SJSA1 (cell line): ENCODE data around the gene MADD. TPM values are rescaled to one million over a fixed set of nuclear protein-coding genes. Genes with fewer than 3 reads are reported as not detected.
A peak's percentile ranks its signal among the peaks of the same experiment; 100 is the strongest.

ENCODE experiments used
- DNase-seq, 2 experiments: peaks; one replicate each; pipeline ENCODE4 v3.0.0-alpha.2; 2015 to 2020; ENCODE audit warnings: low spot score in 2 of 2, low read depth in 1 of 2
- H3K27ac ChIP-seq: fragments of 250-450 bp; sonication (Bioruptor Pico); 2 replicates; pipeline ENCODE4 v1.5.1; 2020; ENCODE audit warnings: mild to moderate bottlenecking, moderate library complexity
- H3K27me3 ChIP-seq: fragments of 250-450 bp; sonication (Bioruptor Pico); replicated peaks from 2 replicates; pipeline ENCODE4 v1.5.1; 2020; ENCODE audit warnings: mild to moderate bottlenecking, moderate library complexity
- H3K36me3 ChIP-seq: fragments of 250-450 bp; sonication (Bioruptor Pico); 2 replicates; pipeline ENCODE4 v1.5.1; 2020; ENCODE audit warnings: mild to moderate bottlenecking
- H3K4me1 ChIP-seq: fragments of 250-450 bp; sonication (Bioruptor Pico); replicated peaks from 2 replicates; pipeline ENCODE4 v1.6.1; 2021; ENCODE audit warnings: mild to moderate bottlenecking
- H3K4me3 ChIP-seq: fragments of 250-450 bp; sonication (Bioruptor Pico); 2 replicates; pipeline ENCODE4 v1.5.1; 2020; ENCODE audit warnings: mild to moderate bottlenecking
- H3K9me3 ChIP-seq: fragments of 250-450 bp; sonication (Bioruptor Pico); replicated peaks from 2 replicates; pipeline ENCODE4 v1.5.1; 2020; ENCODE audit warnings: mild to moderate bottlenecking
- total RNA-seq: library from RNA; depleted of rRNA; stranded (reverse); fragments of >200 nt; shearing (Covaris generic); gene quantifications from 2 replicates; pipeline ENCODE4 v1.2.3, GENCODE V29; 2014

The MADD gene
- total RNA-seq, 1 experiment from 2014 or later = 20.9 TPM

GRCh38 chr11:47337229-47337924 lies 67.4 kb downstream of the MADD start:
- no peak for DNase-seq
- Histone ChIP-seq H3K4me3 (no peak overlapping the region), H3K9me3 (no peaks in the 10 kb centered on the region), H3K27ac (no peak overlapping the region), H3K27me3 (no peaks in the 10 kb centered on the region), H3K36me3 (no peaks in the 10 kb centered on the region), H3K4me1 (no peaks in the 10 kb centered on the region)

- Histone ChIP-seq H3K36me3 (no peaks in the 10 kb centered on the region), H3K4me3 (no peak overlapping the region), H3K4me1 (no peaks in the 10 kb centered on the region), H3K9me3 (no peaks in the 10 kb centered on the region), H3K27me3 (no peaks in the 10 kb centered on the region), H3K27ac (no peak overlapping the region)
- DNase-seq = no peak
Observed at GRCh38 chr11:47338396-47339241, 68.7 kb downstream of the MADD start.

DNA sequence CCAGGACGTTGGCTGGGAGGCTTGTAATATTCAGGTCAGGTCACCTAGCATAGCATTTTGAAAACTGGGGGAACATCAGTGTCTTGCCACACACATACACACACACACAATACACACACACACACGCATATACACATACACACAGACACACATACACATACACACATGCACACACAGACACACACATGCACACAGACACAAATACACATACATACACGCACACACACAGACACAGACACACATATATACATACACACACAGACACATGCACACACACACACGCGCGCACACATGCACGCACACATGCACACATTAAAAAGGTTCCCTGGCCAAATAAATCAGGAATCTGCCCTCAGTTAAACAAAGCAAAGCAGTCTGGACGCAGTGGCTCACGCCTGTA lies 70.1 kb downstream of the MADD start:
- Histone ChIP-seq H3K36me3 (no peaks in the 10 kb centered on the region), H3K9me3 (no peaks in the 10 kb centered on the region), H3K4me1 (no peaks in the 10 kb centered on the region), H3K4me3 (no peak overlapping the region), H3K27me3 (peaks cover 5% of the 10 kb centered on the region; the same call in 1 of the 2 replicates), H3K27ac (no peak overlapping the region)
- DNase-seq = no peak

- no peak overlapping the region for H3K4me3 ChIP-seq
- peak in 1 of 2 experiments; percentile 45 for DNase-seq
- no peaks in the 10 kb centered on the region for H3K4me1 ChIP-seq
- H3K27me3 ChIP-seq = peaks cover 5% of the 10 kb centered on the region; the same call in 1 of the 2 replicates
- H3K36me3 ChIP-seq = no peaks in the 10 kb centered on the region
- H3K27ac ChIP-seq = no peak overlapping the region
- H3K9me3 ChIP-seq = no peaks in the 10 kb centered on the region
Observed at GRCh38 chr11:47340980-47341775, 71.2 kb downstream of the MADD start.

DNA sequence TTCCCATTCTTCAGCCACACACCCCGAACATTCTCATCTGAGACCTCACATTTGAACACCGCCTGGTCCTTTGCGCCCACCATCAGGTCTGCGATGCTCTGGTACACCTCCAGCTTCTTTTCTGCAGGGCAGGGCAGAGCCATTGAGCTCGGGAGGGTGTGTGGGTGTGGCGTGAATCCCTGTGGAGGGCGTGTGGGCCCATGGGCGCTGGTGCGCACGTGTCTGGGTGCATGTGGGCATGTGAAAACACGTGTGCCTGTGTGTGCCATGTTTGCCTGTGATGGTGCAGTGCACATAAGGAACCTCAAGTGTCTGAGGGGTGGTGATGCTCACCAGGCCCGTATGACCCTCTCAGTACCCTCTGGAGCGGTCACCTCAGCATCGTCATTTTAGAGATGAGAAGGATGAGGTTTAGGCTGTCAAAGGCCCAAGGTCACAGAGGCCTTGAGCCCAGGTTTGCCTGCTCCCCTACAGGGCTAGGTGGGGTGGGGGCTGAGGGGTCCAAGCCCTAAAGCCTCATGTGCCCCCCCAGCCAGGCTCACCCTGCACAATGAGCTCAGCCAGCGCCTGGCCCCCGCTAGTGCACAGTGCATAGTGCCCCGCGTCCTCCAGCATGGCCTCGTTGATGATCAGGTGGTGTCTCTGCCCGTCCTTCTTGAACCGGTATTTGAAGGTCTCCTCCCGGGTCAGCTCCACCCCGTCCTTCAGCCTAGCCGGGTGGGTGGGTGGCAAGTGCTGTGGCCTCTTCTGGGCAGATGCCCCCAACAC lies 72.3 kb downstream of the MADD start:
- Histone ChIP-seq H3K27ac (no peak overlapping the region), H3K9me3 (no peaks in the 10 kb centered on the region), H3K4me1 (no peaks in the 10 kb centered on the region), H3K36me3 (no peaks in the 10 kb centered on the region), H3K4me3 (no peak overlapping the region), H3K27me3 (peaks cover 5% of the 10 kb centered on the region; the same call in 1 of the 2 replicates)
- peak in 1 of 2 experiments; percentile 40 for DNase-seq

DNA sequence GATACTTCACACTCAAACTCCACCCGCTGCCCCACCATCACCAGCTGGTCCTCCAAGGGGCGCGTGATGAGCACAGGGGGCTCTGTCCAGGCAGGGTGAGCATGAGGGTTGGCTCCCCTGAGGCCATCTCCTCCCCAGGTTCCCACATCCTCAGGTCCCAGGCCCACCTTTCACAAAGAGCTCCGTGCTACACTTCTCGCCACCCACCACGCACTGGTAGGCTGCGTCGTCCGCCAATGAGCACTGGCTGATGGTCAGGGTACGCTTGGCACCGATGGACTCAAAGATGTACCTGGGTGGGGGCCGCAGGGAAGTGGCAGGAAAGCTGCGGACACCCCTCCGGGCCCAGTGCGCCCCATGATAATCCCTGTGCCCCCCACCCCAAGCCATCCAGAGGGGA lies 72.9 kb downstream of the MADD start:
- Histone ChIP-seq H3K4me3 (no peak overlapping the region), H3K27ac (no peak overlapping the region), H3K9me3 (no peaks in the 10 kb centered on the region), H3K4me1 (no peaks in the 10 kb centered on the region), H3K36me3 (no peaks in the 10 kb centered on the region), H3K27me3 (peaks cover 5% of the 10 kb centered on the region; the same call in 1 of the 2 replicates)
- DNase-seq = peak in 1 of 2 experiments; percentile 33

DNA sequence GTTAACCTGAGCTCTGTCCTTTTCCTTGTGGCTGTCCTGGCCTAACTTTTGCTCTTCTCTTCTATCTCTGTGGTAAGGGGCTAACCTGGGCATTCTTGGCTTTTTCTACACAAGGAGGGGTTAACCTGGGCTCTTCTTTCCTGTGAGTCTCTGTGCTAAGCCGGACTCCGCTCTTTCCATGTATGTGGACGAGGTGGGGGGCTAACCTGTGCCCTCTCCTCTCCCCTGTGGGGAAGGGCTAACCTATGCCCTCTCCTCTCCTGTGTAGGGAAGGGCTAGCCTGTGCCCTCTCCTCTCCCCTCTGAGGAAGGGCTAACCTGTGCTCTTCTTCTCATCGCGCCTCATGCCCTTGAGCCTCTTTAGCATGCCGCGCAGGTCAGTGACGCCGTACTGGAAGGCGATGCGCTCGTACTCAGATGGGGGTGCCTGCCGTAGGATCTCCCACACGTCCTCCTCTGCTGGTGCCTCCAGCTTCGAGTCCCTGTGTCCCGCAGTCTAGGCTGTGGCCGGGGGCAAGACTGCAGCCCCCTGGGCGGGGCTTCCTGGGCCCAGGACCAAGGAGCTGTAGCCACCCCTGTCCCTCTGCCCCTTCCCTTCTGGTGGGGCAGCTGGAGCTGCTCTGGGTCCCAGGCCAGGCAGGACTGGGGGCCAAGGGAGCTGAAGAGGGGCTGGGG lies 76.1 kb downstream of the MADD start:
- H3K4me1 ChIP-seq = no peaks in the 10 kb centered on the region
- no peak overlapping the region for H3K27ac ChIP-seq
- H3K36me3 ChIP-seq = no peaks in the 10 kb centered on the region
- H3K4me3 ChIP-seq = no peak overlapping the region
- no peaks in the 10 kb centered on the region for H3K9me3 ChIP-seq
- no peak for DNase-seq
- peaks cover 5% of the 10 kb centered on the region; the same call in 1 of the 2 replicates for H3K27me3 ChIP-seq

GRCh38 chr11:47347137-47347536 lies 77.2 kb downstream of the MADD start:
- H3K4me3 ChIP-seq = no peak overlapping the region
- H3K27ac ChIP-seq = no peak overlapping the region
- no peaks in the 10 kb centered on the region for H3K36me3 ChIP-seq
- peak in 1 of 2 experiments; percentile 28 for DNase-seq
- H3K27me3 ChIP-seq = peaks cover 5% of the 10 kb centered on the region; the same call in 1 of the 2 replicates
- no peaks in the 10 kb centered on the region for H3K4me1 ChIP-seq
- H3K9me3 ChIP-seq = no peaks in the 10 kb centered on the region

DNA sequence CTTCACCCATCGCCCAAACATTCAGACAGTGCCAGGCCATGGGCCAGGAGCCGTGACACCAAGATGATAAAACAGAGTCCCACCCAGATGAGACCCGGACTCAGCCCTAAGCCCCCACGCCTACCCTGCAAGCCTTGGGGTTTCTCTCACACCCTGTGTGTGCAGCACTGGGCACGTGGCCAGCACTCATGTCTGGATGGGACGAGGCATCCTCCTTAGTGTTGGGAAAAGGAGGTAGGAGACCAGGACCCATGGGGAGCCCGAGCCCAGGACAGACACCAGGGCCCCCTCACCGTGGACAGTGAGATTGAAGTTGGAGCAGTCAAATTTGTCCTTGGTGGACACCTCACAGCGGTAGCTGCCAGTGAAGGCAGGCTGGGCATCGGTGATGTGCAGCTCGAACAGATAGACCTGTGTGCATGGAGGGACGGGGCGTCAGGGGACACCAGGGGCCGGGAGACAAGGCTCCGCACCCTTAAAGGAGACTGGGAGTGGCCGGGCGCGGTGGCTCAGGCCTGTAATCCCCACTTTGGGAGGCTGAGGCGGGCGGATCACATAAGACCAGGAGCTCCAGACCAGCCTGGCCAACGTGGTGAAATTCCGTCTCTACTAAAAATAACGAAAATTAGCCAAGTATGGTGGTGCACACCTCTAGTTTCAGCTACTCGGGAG lies 78.3 kb downstream of the MADD start:
- no peak overlapping the region for H3K27ac ChIP-seq
- no peak overlapping the region for H3K4me3 ChIP-seq
- peaks cover 5% of the 10 kb centered on the region; the same call in 1 of the 2 replicates for H3K27me3 ChIP-seq
- H3K4me1 ChIP-seq = no peaks in the 10 kb centered on the region
- H3K9me3 ChIP-seq = no peaks in the 10 kb centered on the region
- no peaks in the 10 kb centered on the region for H3K36me3 ChIP-seq
- DNase-seq = no peak

DNA sequence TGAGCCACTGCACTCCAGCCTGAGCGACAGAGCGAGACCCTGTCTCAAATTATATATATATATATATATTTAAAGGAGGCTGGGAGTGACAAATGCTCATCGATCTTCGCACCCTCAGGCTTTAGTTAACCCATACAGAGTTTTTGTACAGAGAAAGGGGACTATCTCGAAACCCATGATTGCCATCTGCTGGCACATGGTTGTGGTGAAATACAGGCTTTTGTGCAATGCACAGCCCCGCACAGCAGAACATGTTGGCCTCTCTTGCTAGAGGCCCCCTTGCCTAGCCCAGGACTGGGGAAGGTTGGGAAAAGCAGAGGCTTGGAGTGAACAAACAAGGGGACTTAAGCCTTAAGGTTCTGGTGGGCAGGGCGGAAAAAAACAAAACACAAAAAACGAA lies 78.9 kb downstream of the MADD start:
- no peak for DNase-seq
- H3K4me1 ChIP-seq = no peaks in the 10 kb centered on the region
- no peak overlapping the region for H3K4me3 ChIP-seq
- H3K36me3 ChIP-seq = no peaks in the 10 kb centered on the region
- H3K9me3 ChIP-seq = no peaks in the 10 kb centered on the region
- peaks cover 5% of the 10 kb centered on the region; the same call in 1 of the 2 replicates for H3K27me3 ChIP-seq
- no peak overlapping the region for H3K27ac ChIP-seq

DNA sequence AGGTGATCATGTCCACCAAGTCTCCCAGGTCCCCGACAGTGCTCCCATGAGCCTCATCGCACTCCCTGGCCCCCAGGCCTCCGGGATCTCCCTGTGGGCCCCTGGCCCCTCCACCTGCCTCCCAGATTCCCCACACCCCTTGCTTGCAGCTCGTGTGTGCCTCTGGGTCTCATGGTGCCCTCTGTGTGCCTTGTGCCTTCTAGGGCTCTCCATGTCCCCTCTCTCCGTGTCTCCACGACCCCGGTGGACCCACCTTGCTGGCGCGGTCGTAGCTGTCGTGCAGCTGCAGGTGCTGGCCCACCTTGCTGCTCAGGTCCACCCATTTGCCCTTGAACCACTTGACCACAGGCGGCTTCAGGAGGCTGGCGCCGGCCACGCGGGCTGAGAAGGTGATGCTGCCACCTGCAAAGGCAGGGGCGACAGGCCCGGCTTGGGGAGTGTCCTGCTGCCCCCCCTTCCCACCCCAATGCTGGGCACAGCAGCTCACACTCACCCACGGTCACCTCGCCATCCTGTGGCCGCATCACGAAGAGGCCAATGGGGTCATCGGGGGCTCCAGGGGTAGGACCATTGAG lies 79.7 kb downstream of the MADD start:
- Histone ChIP-seq H3K4me1 (no peaks in the 10 kb centered on the region), H3K27me3 (no peaks in the 10 kb centered on the region), H3K4me3 (no peak overlapping the region), H3K9me3 (no peaks in the 10 kb centered on the region), H3K27ac (no peak overlapping the region), H3K36me3 (no peaks in the 10 kb centered on the region)
- no peak for DNase-seq

- no peaks in the 10 kb centered on the region for H3K9me3 ChIP-seq
- H3K36me3 ChIP-seq = no peaks in the 10 kb centered on the region
- no peak overlapping the region for H3K4me3 ChIP-seq
- H3K4me1 ChIP-seq = peaks cover 3% of the 10 kb centered on the region
- DNase-seq = no peak
- H3K27me3 ChIP-seq = no peaks in the 10 kb centered on the region
- H3K27ac ChIP-seq = no peak overlapping the region
Observed at GRCh38 chr11:47350315-47350714, 80.4 kb downstream of the MADD start.
